ENCODE results near the gene LORICRIN.

DNA sequence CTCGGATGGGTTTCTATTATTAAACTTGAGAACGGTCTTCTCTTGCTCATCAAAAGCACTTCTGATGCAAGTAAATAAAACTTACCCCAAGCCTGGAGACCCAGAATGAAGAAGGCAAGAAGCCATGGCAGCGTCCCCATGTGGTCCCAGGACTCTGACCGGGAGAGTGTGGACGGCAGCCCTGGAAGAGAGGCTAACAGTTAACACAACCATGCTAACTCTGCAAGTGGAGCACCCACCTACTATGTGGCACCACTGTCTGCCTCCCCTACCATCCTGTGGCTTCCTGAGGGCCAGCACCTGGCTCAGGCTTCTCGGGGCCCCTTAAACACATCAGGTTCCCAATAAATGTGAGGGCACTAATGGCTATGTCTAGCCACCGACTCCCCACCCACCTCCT lies 51.0 kb downstream of the LORICRIN start:
- TF ChIP-seq, protein P1, sequence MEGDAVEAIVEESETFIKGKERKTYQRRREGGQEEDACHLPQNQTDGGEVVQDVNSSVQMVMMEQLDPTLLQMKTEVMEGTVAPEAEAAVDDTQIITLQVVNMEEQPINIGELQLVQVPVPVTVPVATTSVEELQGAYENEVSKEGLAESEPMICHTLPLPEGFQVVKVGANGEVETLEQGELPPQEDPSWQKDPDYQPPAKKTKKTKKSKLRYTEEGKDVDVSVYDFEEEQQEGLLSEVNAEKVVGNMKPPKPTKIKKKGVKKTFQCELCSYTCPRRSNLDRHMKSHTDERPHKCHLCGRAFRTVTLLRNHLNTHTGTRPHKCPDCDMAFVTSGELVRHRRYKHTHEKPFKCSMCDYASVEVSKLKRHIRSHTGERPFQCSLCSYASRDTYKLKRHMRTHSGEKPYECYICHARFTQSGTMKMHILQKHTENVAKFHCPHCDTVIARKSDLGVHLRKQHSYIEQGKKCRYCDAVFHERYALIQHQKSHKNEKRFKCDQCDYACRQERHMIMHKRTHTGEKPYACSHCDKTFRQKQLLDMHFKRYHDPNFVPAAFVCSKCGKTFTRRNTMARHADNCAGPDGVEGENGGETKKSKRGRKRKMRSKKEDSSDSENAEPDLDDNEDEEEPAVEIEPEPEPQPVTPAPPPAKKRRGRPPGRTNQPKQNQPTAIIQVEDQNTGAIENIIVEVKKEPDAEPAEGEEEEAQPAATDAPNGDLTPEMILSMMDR (IDR thresholded peaks at IDR 0.05; ENCODE audit: poor library complexity) = no peak
- no peak for TF ChIP-seq EZH2 (IDR thresholded peaks at IDR 0.05; ENCODE audit: borderline replicate concordance)

Measured in hepatocyte (in vitro differentiated cells).